Duodenal mucosa (tissue), 2 donors: Measurements from ENCODE around the gene MRTFB.

ENCODE experiments used
- H3K27ac ChIP-seq: one replicate; pipeline ENCODE4 v1.7.0; 2013; ENCODE audit warnings: low read depth, low read length
- H3K27me3 ChIP-seq, 2 donors: one replicate each; pipeline ENCODE4 v1.7.0; 2013; ENCODE audit warnings: low read length in 2 of 2, control low read depth in 1 of 2; ENCODE audit not compliant: insufficient read depth in 2 of 2, control insufficient read depth in 1 of 2
- H3K36me3 ChIP-seq, 2 donors: one replicate each; pipeline ENCODE4 v1.7.0; 2013; ENCODE audit warnings: low read length in 2 of 2, control low read depth in 1 of 2; ENCODE audit not compliant: insufficient read depth in 2 of 2, control insufficient read depth in 1 of 2
- H3K4me1 ChIP-seq, 2 donors: one replicate each; pipeline ENCODE4 v1.7.0; 2013; ENCODE audit warnings: low read length in 2 of 2, control low read depth in 1 of 2; ENCODE audit not compliant: insufficient read depth in 2 of 2, control insufficient read depth in 1 of 2
- H3K4me3 ChIP-seq, 2 donors: one replicate each; pipeline ENCODE4 v1.7.0; 2013; ENCODE audit warnings: low read length in 2 of 2, low read depth in 1 of 2
- H3K9ac ChIP-seq, 2 donors: one replicate each; pipeline ENCODE4 v1.7.0; 2013; ENCODE audit warnings: low read length in 2 of 2, low read depth in 1 of 2
- H3K9me3 ChIP-seq, 2 donors: one replicate each; pipeline ENCODE4 v1.7.0; 2013; ENCODE audit warnings: low read length in 2 of 2, control low read depth in 1 of 2; ENCODE audit not compliant: control insufficient read depth in 1 of 2

MRTFB gene

GRCh38 chr16:14275934-14276333 is 204.8 kb downstream of the MRTFB start:
- Histone ChIP-seq H3K4me1 (no peaks in the 10 kb centered on the region), H3K4me3 (no peak overlapping the region), H3K36me3 (no peaks in the 10 kb centered on the region), H3K9me3 (no peaks in the 10 kb centered on the region), H3K27ac (no peak overlapping the region), H3K9ac (no peak overlapping the region), H3K27me3 (no peaks in the 10 kb centered on the region)

- no peak overlapping the region for H3K4me3 ChIP-seq
- no peak overlapping the region for H3K9ac ChIP-seq
- no peak overlapping the region for H3K27ac ChIP-seq
- no peaks in the 10 kb centered on the region for H3K9me3 ChIP-seq
- no peaks in the 10 kb centered on the region for H3K4me1 ChIP-seq
- H3K36me3 ChIP-seq, result no peaks in the 10 kb centered on the region
- H3K27me3 ChIP-seq, result no peaks in the 10 kb centered on the region
Observed at GRCh38 chr16:14278749-14279148, 207.6 kb downstream of the MRTFB start.

GRCh38 chr16:14280541-14280940 is 209.4 kb downstream of the MRTFB start:
- no peaks in the 10 kb centered on the region for H3K27me3 ChIP-seq
- H3K9ac ChIP-seq, result no peak overlapping the region
- H3K4me1 ChIP-seq, result peaks cover 5% of the 10 kb centered on the region in 2 donors
- H3K27ac ChIP-seq, result no peak overlapping the region
- H3K4me3 ChIP-seq, result no peak overlapping the region
- H3K36me3 ChIP-seq, result no peaks in the 10 kb centered on the region
- H3K9me3 ChIP-seq, result no peaks in the 10 kb centered on the region

DNA sequence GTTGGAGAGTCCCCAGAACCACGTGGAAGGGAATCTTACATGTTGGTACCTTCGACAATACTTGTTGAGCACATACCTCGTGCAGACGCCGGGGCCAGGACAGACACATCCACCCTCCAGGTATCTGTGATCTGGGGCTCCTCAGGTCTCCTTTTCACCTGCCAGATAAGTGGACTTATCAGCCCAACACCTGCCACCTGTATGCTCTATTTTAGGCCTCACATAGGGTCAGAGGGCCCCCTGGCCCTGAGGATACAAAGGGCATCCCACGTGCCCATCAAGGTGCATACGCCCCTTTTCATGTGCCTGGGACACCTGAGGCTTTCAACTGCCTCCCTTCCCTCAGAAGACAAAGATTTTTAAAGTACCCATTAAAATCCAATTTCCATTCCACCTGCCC is 212.7 kb downstream of the MRTFB start:
- no peak overlapping the region for H3K9ac ChIP-seq
- H3K4me1 ChIP-seq, result peaks cover 5 to 11% of the 10 kb centered on the region in 2 donors
- H3K4me3 ChIP-seq, result no peak overlapping the region
- H3K27me3 ChIP-seq, result no peaks in the 10 kb centered on the region
- H3K36me3 ChIP-seq, result no peaks in the 10 kb centered on the region
- peaks cover 0 to 3% of the 10 kb centered on the region in 2 donors for H3K9me3 ChIP-seq
- no peak overlapping the region for H3K27ac ChIP-seq

GRCh38 chr16:14284371-14284770 is 213.3 kb downstream of the MRTFB start:
- peak overlapping the region in 1 of 2 donors; percentile 73 for H3K9ac ChIP-seq
- no peaks in the 10 kb centered on the region for H3K27me3 ChIP-seq
- peaks cover 5 to 9% of the 10 kb centered on the region in 2 donors for H3K9me3 ChIP-seq
- H3K4me3 ChIP-seq, result no peak overlapping the region
- H3K36me3 ChIP-seq, result no peaks in the 10 kb centered on the region
- H3K4me1 ChIP-seq, result peaks cover 5 to 11% of the 10 kb centered on the region in 2 donors
- H3K27ac ChIP-seq, result no peak overlapping the region

DNA sequence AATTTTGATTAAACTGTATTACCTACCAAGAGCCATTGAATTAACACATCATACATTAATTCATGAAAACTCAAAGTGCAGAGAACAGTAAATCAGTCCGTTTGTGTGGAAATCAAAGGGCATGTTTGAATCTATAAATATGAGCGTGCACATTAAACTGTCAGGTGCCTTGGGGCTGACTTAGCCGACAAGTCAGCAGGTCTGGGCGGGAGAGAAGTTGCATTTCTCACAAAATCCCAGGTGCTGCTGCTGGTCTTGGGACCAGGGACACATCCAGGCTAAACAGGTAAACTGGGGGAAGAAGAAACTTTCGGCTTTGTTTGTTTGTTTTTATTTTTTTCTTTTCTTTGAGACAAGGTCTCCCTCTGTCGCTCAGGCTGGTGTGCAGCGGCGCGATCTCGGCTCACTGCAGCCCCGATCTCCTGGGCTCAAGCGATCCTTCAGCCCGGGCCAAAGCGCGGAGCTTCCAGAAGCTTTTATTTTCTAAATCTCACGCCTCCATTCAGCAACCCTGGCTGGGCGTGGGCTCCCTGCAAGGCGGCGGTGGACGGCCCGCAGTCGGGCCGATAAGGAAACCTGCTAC is 213.9 kb downstream of the MRTFB start:
- no peaks in the 10 kb centered on the region for H3K27me3 ChIP-seq
- H3K9me3 ChIP-seq, result peaks cover 11 to 15% of the 10 kb centered on the region in 2 donors

GRCh38 chr16:14285513-14286367 is 214.6 kb downstream of the MRTFB start:
- Histone ChIP-seq H3K9me3 (peaks cover 11 to 16% of the 10 kb centered on the region in 2 donors), H3K27ac (peak overlapping the region; percentile 75), H3K9ac (peak overlapping the region; percentile 63 to 73), H3K27me3 (no peaks in the 10 kb centered on the region), H3K4me1 (peaks cover 5 to 11% of the 10 kb centered on the region in 2 donors), H3K4me3 (peak overlapping the region; percentile 78 to 89), H3K36me3 (no peaks in the 10 kb centered on the region)

More for the DNA sequence above, 213.9 kb downstream of the MRTFB start:
- Histone ChIP-seq H3K27ac (peak overlapping the region; percentile 75), H3K4me1 (peaks cover 5 to 11% of the 10 kb centered on the region in 2 donors), H3K4me3 (peak overlapping the region; percentile 78 to 89), H3K36me3 (no peaks in the 10 kb centered on the region), H3K9ac (peak overlapping the region; percentile 63 to 73)

- peak overlapping the region; percentile 78 to 89 for H3K4me3 ChIP-seq
- H3K27me3 ChIP-seq, result no peaks in the 10 kb centered on the region
- peak overlapping the region in 1 of 2 donors; percentile 2 for H3K9ac ChIP-seq
- peaks cover 11 to 16% of the 10 kb centered on the region in 2 donors for H3K9me3 ChIP-seq
- H3K36me3 ChIP-seq, result no peaks in the 10 kb centered on the region
- H3K4me1 ChIP-seq, result peaks cover 5 to 11% of the 10 kb centered on the region in 2 donors
- H3K27ac ChIP-seq, result no peak overlapping the region
Observed at GRCh38 chr16:14286368-14287230, 215.5 kb downstream of the MRTFB start.

DNA sequence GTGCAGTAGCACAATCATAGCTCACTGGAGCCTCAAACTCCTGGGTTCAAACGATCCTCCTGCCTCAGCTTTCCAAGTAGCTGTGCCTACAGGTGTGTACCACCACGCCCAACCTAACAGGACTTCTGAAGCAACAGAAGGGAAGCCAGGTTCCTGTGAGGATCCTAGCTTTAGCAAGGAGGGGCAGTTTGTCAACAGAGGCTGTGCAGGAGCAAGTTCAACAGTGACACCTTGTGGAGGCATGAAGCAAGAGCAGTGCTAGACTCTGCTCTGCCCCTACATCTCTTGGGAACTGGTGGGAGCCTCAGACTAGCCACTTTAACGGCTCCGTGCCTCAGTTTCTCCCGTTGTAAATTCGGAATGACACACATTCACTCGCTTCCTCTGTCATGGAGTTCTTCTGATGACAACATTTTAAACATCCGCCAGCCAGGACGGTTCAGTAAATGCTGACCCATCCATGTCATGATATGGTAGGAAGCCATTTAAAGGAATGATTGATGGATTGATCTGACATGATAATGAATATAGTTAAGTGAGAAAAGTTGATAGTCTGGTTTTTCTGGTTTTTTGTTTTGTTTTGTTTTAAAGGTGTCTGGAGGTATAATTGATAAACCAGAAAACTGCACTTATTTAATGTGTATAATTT is 218.7 kb downstream of the MRTFB start:
- H3K9me3 ChIP-seq, result peaks cover 11 to 16% of the 10 kb centered on the region in 2 donors
- no peaks in the 10 kb centered on the region for H3K36me3 ChIP-seq
- peaks cover 0 to 6% of the 10 kb centered on the region in 2 donors for H3K4me1 ChIP-seq

More for the DNA sequence above, 218.7 kb downstream of the MRTFB start:
- H3K27me3 ChIP-seq, result no peaks in the 10 kb centered on the region
- H3K27ac ChIP-seq, result no peak overlapping the region
- no peak overlapping the region for H3K9ac ChIP-seq
- H3K4me3 ChIP-seq, result no peak overlapping the region
